SK-N-SH (cell line): ENCODE data around the gene CHST13. TPM values are rescaled to one million over a fixed set of nuclear protein-coding genes. Genes with fewer than 3 reads are reported as not detected.
A peak's percentile ranks its signal among the peaks of the same experiment; 100 is the strongest.

Experiments used
- CTCF ChIA-PET: fragments of 300-600, 350-600 bp; formaldehyde crosslinking; extraction: SDS; loops from one replicate; lab custom pipeline; 2021; lab: Yijun Ruan, JAX
- POLR2A ChIA-PET: fragments of 350-600 bp; sonication (Branson Sonifier 250); formaldehyde crosslinking; extraction: SDS; loops from one replicate; lab custom pipeline; 2020; ENCODE audit warnings: antibody characterized with exemption, inconsistent platforms; lab: Yijun Ruan, JAX
- DNase-seq: peaks from one replicate; pipeline ENCODE4 v3.0.0; 2012
- H2AFZ ChIP-seq: fragments of 200-600 bp; sonication (generic); 2 replicates; pipeline ENCODE4 v1.8.1; 2016; ENCODE audit warnings: antibody characterized with exemption, mild to moderate bottlenecking, low read depth
- H3F3A ChIP-seq: fragments of 200-600 bp; sonication (generic); replicated peaks from 2 replicates; pipeline ENCODE3; 2016; ENCODE audit warnings: antibody characterized with exemption, mild to moderate bottlenecking; ENCODE audit not compliant: insufficient read depth
- H3K27ac ChIP-seq, 2 experiments: fragments of 200-500 bp in 1 of 2; fragments of 200-600 bp in 1 of 2; sonication (Bioruptor generic) in 1 of 2; sonication (generic), shearing (Covaris generic) in 1 of 2; 2 replicates each; pipeline versions ENCODE4 v1.5.1 to v1.6.1; 2014 to 2016; ENCODE audit warnings: low read depth in 2 of 2, inconsistent platforms in 1 of 2, low read length in 1 of 2, mild to moderate bottlenecking in 1 of 2, mixed read lengths in 1 of 2
- H3K27me3 ChIP-seq: fragments of 200-600 bp; sonication (generic), shearing (Covaris generic); 2 replicates; pipeline ENCODE4 v1.6.1; 2016; ENCODE audit warnings: mixed run types; ENCODE audit not compliant: insufficient read depth
- H3K36me3 ChIP-seq, 2 experiments: fragments of 200-500 bp in 1 of 2; fragments of 200-600 bp in 1 of 2; sonication (Bioruptor generic) in 1 of 2; sonication (generic) in 1 of 2; replicated peaks in 1 of 2; 2 replicates each; pipeline versions ENCODE3 to v1.5.1; 2014 to 2016; ENCODE audit warnings: low read length in 1 of 2, mild to moderate bottlenecking in 1 of 2; ENCODE audit not compliant: insufficient read depth in 2 of 2, control insufficient read depth in 1 of 2
- H3K4me1 ChIP-seq, 2 experiments: fragments of 200-500 bp in 1 of 2; fragments of 200-600 bp in 1 of 2; sonication (Bioruptor generic) in 1 of 2; sonication (generic), shearing (Covaris generic) in 1 of 2; 2 replicates each; pipeline versions ENCODE4 v1.5.1 to v1.6.1; 2014 to 2016; ENCODE audit warnings: low read depth in 1 of 2, low read length in 1 of 2, mixed run types in 1 of 2; ENCODE audit not compliant: insufficient read depth in 2 of 2, control insufficient read depth in 1 of 2
- H3K4me2 ChIP-seq: fragments of 200-600 bp; sonication (generic), shearing (Covaris generic); 2 replicates; pipeline ENCODE4 v1.6.1; 2017; ENCODE audit warnings: mixed run types
- H3K4me3 ChIP-seq, 2 experiments: fragments of 200-500 bp in 1 of 2; fragments of 200-600 bp in 1 of 2; sonication (Bioruptor generic) in 1 of 2; sonication (generic), shearing (Covaris generic) in 1 of 2; 2 replicates each; pipeline versions ENCODE4 v1.5.1 to v1.8.1; 2014 to 2016; ENCODE audit warnings: low read depth in 2 of 2, inconsistent platforms in 1 of 2, low read length in 1 of 2, mild to moderate bottlenecking in 1 of 2, mixed read lengths in 1 of 2, moderate library complexity in 1 of 2
- H3K79me2 ChIP-seq: fragments of 200-600 bp; sonication (generic); 2 replicates; pipeline ENCODE4 v1.8.1; 2017; ENCODE audit warnings: mild to moderate bottlenecking; ENCODE audit not compliant: insufficient read depth
- H3K9ac ChIP-seq: fragments of 200-600 bp; sonication (generic); 2 replicates; pipeline ENCODE4 v1.6.1; 2017; ENCODE audit warnings: mixed run types
- H3K9me2 ChIP-seq: fragments of 200-600 bp; sonication (generic); 2 replicates; pipeline ENCODE4 v1.6.1; 2017; ENCODE audit warnings: mixed run types
- H3K9me3 ChIP-seq: fragments of 200-600 bp; sonication (generic); 2 replicates; pipeline ENCODE4 v1.6.1; 2017; ENCODE audit warnings: mixed run types, mild to moderate bottlenecking, moderate library complexity
- H4K20me1 ChIP-seq: fragments of 200-600 bp; sonication (generic); 2 replicates; pipeline ENCODE4 v1.6.1; 2017; ENCODE audit warnings: mild to moderate bottlenecking, mixed run types; ENCODE audit not compliant: insufficient read depth
- CHD2 ChIP-seq: fragments of 150-350 bp; IDR thresholded peaks from 2 replicates; pipeline ENCODE4 v1.6.1; 2018; ENCODE audit warnings: low read length; ENCODE audit not compliant: partially characterized antibody
- EP300 ChIP-seq, 2 experiments: IDR thresholded peaks; 2 replicates each; pipeline versions ENCODE4 v1.4.0 to v1.6.1; 2012; ENCODE audit warnings: borderline replicate concordance in 1 of 2, low read depth in 1 of 2, low read length in 1 of 2
- EZH2phosphoT487 ChIP-seq: fragments of 200-600 bp; sonication (generic); IDR thresholded peaks from 2 replicates; pipeline ENCODE4 v1.6.1; 2017; ENCODE audit warnings: low read depth, mixed run types, mild to moderate bottlenecking, antibody characterized with exemption, moderate library complexity, borderline replicate concordance
- FOXM1 ChIP-seq: IDR thresholded peaks from 2 replicates; pipeline ENCODE4 v1.4.0; 2012; ENCODE audit warnings: low read depth, mild to moderate bottlenecking
- GABPA ChIP-seq: IDR thresholded peaks from 2 replicates; pipeline ENCODE4 v1.4.0; 2012; ENCODE audit warnings: low read depth, mild to moderate bottlenecking
- GATA2 ChIP-seq: sonication (generic); formaldehyde crosslinking; IDR thresholded peaks from 2 replicates; pipeline ENCODE4 v1.5.0; 2020; ENCODE audit warnings: mild to moderate bottlenecking, missing genetic modification reagents
- RAD21 ChIP-seq: IDR thresholded peaks from 2 replicates; pipeline ENCODE4 v1.6.1; 2012; ENCODE audit warnings: mild to moderate bottlenecking, low read length
- RCOR1 ChIP-seq: fragments of 150-350 bp; IDR thresholded peaks from 2 replicates; pipeline ENCODE4 v1.6.1; 2017; ENCODE audit warnings: antibody characterized with exemption, low read length
- SMC3 ChIP-seq: IDR thresholded peaks from 2 replicates; pipeline ENCODE4 v1.6.1; 2012; ENCODE audit warnings: low read depth, low read length, improper control_type of control experiment
- TCF12 ChIP-seq: IDR thresholded peaks from 2 replicates; pipeline ENCODE4 v1.4.0; 2012
- WGBS: methylation state at CpG from one replicate; pipeline ENCODE4 v1.1.6; 2017; ENCODE audit warnings: low lambda C conversion rate; 5-methylcytosine and 5-hydroxymethylcytosine counted together
- polyA plus RNA-seq, 3 experiments: library from polyadenylated mRNA; depleted of rRNA; stranded (reverse); fragments of >200 nt; gene quantifications; 2 replicates each; pipeline ENCODE4 v1.2.3, GENCODE V29; 2012
- TF ChIP-seq, protein P1 (sequence below): IDR thresholded peaks from 2 replicates; pipeline ENCODE4 v1.4.0; 2012; ENCODE audit warnings: low read depth, borderline replicate concordance
- TF ChIP-seq, protein P2 (sequence below): fragments of 200-600 bp; sonication (generic); IDR thresholded peaks from 2 replicates; pipeline ENCODE4 v1.6.1; 2017; ENCODE audit warnings: antibody characterized with exemption, mild to moderate bottlenecking, moderate library complexity
- TF ChIP-seq, protein P3 (sequence below): fragments of 150-350 bp; IDR thresholded peaks from 2 replicates; pipeline ENCODE4 v1.6.1; 2016; ENCODE audit warnings: mild to moderate bottlenecking, low read depth, low read length
- TF ChIP-seq, protein P4 (sequence below): fragments of 150-350 bp; IDR thresholded peaks from 2 replicates; pipeline ENCODE4 v1.6.1; 2017; ENCODE audit warnings: antibody characterized with exemption, low read length, low read depth, borderline replicate concordance
- TF ChIP-seq, protein P5 (sequence below): IDR thresholded peaks from 2 replicates; pipeline ENCODE4 v1.6.1; 2012; ENCODE audit warnings: mild to moderate bottlenecking, low read depth, low read length, moderate library complexity

The CHST13 gene
- polyA plus RNA-seq, 1 of the 3 experiments (the other 2 are of a cell fraction) = 0.41 TPM

DNA sequence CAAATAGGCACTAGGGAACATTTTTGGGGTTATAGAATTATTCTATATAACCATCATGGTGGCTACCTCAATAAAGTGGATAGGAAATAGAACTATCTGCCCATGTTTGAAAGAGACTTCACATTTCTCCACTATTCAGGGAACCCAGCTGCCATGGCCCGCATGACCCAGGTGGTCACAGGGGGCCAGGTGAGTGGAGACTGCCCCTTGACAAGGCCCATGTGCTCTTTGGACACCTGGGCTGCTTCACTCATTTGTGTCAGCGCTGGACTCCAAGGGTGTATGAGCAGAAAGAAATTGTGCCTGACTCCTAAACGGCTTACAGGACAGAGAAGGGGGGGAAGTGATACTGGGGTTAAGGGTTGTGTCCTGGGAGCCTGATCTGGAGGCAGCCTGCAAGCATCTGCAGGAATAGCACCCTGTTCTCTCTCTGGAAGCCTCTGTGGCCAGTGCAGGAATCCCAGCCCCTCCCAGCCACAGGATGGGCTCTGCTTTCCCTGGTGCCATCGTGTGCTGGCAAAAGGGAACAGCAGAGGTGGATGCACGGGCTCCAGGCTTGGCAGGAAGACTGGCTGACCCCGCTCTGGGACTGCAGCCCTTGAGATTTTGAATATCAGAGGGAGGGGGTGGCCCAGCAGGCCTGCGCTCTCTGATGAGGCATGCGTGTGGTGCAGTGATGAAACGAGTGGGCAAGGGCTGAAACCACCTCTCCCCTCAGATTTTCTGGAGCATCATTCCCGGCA lies 43.9 kb downstream of the CHST13 start:
- Histone ChIP-seq H2AFZ (no peak overlapping the region), H3K27me3 (no peaks in the 10 kb centered on the region), H3F3A (no peaks in the 10 kb centered on the region), H3K4me2 (no peak overlapping the region), H3K9me3 (no peaks in the 10 kb centered on the region), H3K36me3 (no peaks in the 10 kb centered on the region), H4K20me1 (no peaks in the 10 kb centered on the region), H3K4me1 (no peaks in the 10 kb centered on the region; a peak in 1 of 4 replicates), H3K4me3 (no peak overlapping the region; a peak in 1 of 4 replicates), H3K9me2 (no peaks in the 10 kb centered on the region), H3K79me2 (no peaks in the 10 kb centered on the region), H3K9ac (no peak overlapping the region), H3K27ac (no peak overlapping the region)
- TF ChIP-seq, protein P1, sequence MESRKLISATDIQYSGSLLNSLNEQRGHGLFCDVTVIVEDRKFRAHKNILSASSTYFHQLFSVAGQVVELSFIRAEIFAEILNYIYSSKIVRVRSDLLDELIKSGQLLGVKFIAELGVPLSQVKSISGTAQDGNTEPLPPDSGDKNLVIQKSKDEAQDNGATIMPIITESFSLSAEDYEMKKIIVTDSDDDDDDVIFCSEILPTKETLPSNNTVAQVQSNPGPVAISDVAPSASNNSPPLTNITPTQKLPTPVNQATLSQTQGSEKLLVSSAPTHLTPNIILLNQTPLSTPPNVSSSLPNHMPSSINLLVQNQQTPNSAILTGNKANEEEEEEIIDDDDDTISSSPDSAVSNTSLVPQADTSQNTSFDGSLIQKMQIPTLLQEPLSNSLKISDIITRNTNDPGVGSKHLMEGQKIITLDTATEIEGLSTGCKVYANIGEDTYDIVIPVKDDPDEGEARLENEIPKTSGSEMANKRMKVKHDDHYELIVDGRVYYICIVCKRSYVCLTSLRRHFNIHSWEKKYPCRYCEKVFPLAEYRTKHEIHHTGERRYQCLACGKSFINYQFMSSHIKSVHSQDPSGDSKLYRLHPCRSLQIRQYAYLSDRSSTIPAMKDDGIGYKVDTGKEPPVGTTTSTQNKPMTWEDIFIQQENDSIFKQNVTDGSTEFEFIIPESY = no peak
- TF ChIP-seq, protein P2, sequence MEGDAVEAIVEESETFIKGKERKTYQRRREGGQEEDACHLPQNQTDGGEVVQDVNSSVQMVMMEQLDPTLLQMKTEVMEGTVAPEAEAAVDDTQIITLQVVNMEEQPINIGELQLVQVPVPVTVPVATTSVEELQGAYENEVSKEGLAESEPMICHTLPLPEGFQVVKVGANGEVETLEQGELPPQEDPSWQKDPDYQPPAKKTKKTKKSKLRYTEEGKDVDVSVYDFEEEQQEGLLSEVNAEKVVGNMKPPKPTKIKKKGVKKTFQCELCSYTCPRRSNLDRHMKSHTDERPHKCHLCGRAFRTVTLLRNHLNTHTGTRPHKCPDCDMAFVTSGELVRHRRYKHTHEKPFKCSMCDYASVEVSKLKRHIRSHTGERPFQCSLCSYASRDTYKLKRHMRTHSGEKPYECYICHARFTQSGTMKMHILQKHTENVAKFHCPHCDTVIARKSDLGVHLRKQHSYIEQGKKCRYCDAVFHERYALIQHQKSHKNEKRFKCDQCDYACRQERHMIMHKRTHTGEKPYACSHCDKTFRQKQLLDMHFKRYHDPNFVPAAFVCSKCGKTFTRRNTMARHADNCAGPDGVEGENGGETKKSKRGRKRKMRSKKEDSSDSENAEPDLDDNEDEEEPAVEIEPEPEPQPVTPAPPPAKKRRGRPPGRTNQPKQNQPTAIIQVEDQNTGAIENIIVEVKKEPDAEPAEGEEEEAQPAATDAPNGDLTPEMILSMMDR = peak; percentile 22
- TF ChIP-seq SMC3 = peak; percentile 48
- peak; percentile 65 for TF ChIP-seq RAD21
- TF ChIP-seq GABPA = no peak
- 67% methylated on average over 6 of the region's 10 CpGs for WGBS
- DNase-seq = peak; percentile 67
- CTCF ChIA-PET = interaction anchor here (1.5 kb wide), 2 partner anchors 47 to 111 kb away, joined by 3 read pairs; no protein-coding TSS in a partner anchor
- POLR2A ChIA-PET = no interaction called here

DNA sequence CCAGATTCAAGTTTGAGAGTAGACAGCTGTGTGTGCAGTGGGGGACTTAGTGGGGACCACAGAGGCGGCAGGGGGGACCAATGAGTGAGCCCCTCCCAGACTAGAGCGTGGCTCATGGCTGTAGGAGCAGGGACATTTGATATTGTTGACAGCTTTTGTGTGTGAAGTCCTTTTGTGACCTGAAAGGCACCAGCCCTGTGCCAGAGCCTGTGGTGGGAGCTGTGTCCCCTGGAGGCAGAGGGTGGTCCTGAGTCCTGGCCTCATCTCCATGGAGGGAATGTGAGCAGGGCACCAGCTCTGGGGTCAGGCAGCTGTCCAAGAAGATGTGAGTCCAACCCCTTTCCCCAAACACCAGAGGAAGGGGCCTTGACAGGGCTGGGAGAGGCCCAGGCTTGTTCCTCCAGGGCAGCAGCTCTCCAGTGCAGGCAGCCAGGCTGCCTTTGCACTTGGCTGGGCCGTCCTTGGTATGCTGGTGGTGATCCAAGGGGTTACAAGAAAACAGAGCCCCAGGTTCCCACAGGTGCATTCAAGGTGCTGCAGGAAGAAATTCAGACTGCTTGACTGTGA lies 44.9 kb downstream of the CHST13 start:
- H3K9me2 ChIP-seq = no peaks in the 10 kb centered on the region
- H3K79me2 ChIP-seq = no peaks in the 10 kb centered on the region
- no peak overlapping the region for H3K4me3 ChIP-seq
- H2AFZ ChIP-seq = no peak overlapping the region
- no peaks in the 10 kb centered on the region for H3K36me3 ChIP-seq
- H3K27ac ChIP-seq = no peak overlapping the region
- H3K27me3 ChIP-seq = no peaks in the 10 kb centered on the region
- no peaks in the 10 kb centered on the region; a peak in 1 of 4 replicates for H3K4me1 ChIP-seq
- no peak overlapping the region for H3K9ac ChIP-seq
- DNase-seq = no peak
- CTCF ChIA-PET = interaction anchor here (0.9 to 1.5 kb wide), 3 partner anchors 38 to 48 kb away, joined by 3 to 4 read pairs (median 3); no protein-coding TSS in a partner anchor
- no peaks in the 10 kb centered on the region for H3K9me3 ChIP-seq
- no peaks in the 10 kb centered on the region for H4K20me1 ChIP-seq
- 62% methylated on average over 3 of the region's 3 CpGs for WGBS
- no peak overlapping the region for H3K4me2 ChIP-seq
- no peaks in the 10 kb centered on the region for H3F3A ChIP-seq
- POLR2A ChIA-PET = no interaction called here
- TF ChIP-seq GATA2 (CRISPR knock-in tag) (no peak), CHD2 (no peak), FOXM1 (no peak), GABPA (no peak), EP300 (IDR thresholded peaks at IDR 0.05; ENCODE audit: borderline replicate concordance in 1 of 2, low read depth in 1 of 2, low read length in 1 of 2) (no peak), EZH2phosphoT487 (no peak), RCOR1 (no peak), TCF12 (no peak), SMC3 (no peak)
- TF ChIP-seq, protein P3, sequence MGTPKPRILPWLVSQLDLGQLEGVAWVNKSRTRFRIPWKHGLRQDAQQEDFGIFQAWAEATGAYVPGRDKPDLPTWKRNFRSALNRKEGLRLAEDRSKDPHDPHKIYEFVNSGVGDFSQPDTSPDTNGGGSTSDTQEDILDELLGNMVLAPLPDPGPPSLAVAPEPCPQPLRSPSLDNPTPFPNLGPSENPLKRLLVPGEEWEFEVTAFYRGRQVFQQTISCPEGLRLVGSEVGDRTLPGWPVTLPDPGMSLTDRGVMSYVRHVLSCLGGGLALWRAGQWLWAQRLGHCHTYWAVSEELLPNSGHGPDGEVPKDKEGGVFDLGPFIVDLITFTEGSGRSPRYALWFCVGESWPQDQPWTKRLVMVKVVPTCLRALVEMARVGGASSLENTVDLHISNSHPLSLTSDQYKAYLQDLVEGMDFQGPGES = no peak
- TF ChIP-seq, protein P4, sequence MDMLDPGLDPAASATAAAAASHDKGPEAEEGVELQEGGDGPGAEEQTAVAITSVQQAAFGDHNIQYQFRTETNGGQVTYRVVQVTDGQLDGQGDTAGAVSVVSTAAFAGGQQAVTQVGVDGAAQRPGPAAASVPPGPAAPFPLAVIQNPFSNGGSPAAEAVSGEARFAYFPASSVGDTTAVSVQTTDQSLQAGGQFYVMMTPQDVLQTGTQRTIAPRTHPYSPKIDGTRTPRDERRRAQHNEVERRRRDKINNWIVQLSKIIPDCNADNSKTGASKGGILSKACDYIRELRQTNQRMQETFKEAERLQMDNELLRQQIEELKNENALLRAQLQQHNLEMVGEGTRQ = no peak
- TF ChIP-seq, protein P5, sequence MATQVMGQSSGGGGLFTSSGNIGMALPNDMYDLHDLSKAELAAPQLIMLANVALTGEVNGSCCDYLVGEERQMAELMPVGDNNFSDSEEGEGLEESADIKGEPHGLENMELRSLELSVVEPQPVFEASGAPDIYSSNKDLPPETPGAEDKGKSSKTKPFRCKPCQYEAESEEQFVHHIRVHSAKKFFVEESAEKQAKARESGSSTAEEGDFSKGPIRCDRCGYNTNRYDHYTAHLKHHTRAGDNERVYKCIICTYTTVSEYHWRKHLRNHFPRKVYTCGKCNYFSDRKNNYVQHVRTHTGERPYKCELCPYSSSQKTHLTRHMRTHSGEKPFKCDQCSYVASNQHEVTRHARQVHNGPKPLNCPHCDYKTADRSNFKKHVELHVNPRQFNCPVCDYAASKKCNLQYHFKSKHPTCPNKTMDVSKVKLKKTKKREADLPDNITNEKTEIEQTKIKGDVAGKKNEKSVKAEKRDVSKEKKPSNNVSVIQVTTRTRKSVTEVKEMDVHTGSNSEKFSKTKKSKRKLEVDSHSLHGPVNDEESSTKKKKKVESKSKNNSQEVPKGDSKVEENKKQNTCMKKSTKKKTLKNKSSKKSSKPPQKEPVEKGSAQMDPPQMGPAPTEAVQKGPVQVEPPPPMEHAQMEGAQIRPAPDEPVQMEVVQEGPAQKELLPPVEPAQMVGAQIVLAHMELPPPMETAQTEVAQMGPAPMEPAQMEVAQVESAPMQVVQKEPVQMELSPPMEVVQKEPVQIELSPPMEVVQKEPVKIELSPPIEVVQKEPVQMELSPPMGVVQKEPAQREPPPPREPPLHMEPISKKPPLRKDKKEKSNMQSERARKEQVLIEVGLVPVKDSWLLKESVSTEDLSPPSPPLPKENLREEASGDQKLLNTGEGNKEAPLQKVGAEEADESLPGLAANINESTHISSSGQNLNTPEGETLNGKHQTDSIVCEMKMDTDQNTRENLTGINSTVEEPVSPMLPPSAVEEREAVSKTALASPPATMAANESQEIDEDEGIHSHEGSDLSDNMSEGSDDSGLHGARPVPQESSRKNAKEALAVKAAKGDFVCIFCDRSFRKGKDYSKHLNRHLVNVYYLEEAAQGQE = no peak
